Stimulated activated naive CD8-positive, alpha-beta T cell treated with anti-CD3 and anti-CD28 coated beads, Interleukin-15, Interleukin-2, amounts not matched to agents 100 ng/mL and 50 ng/mL, for 24 hours (primary cell): ENCODE data around the gene SCG5.
A peak's percentile ranks its signal among the peaks of the same experiment; 100 is the strongest.
"Not testable (repeated sequence)": the region's sequence is repeated elsewhere in the genome, so short reads cannot be mapped to it uniquely, and the experiment has no call there.

Source experiments
- H3K27ac Mint-ChIP-seq: one replicate; pipeline ENCODE4 v1.8.0; 2021; ENCODE audit warnings: mild to moderate bottlenecking, mixed read lengths
- H3K27me3 Mint-ChIP-seq: one replicate; pipeline ENCODE4 v1.8.0; 2021; ENCODE audit warnings: mixed read lengths
- H3K36me3 Mint-ChIP-seq: one replicate; pipeline ENCODE4 v1.8.0; 2021; ENCODE audit warnings: low read depth, mixed read lengths
- H3K4me1 Mint-ChIP-seq: one replicate; pipeline ENCODE4 v1.8.0; 2021; ENCODE audit warnings: low read depth, mixed read lengths
- H3K4me3 Mint-ChIP-seq: one replicate; pipeline ENCODE4 v1.8.0; 2021; ENCODE audit warnings: mild to moderate bottlenecking, mixed read lengths
- H3K9me3 Mint-ChIP-seq: one replicate; pipeline ENCODE4 v1.8.0; 2021; ENCODE audit warnings: mixed read lengths

The SCG5 gene, protein sequence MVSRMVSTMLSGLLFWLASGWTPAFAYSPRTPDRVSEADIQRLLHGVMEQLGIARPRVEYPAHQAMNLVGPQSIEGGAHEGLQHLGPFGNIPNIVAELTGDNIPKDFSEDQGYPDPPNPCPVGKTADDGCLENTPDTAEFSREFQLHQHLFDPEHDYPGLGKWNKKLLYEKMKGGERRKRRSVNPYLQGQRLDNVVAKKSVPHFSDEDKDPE

DNA sequence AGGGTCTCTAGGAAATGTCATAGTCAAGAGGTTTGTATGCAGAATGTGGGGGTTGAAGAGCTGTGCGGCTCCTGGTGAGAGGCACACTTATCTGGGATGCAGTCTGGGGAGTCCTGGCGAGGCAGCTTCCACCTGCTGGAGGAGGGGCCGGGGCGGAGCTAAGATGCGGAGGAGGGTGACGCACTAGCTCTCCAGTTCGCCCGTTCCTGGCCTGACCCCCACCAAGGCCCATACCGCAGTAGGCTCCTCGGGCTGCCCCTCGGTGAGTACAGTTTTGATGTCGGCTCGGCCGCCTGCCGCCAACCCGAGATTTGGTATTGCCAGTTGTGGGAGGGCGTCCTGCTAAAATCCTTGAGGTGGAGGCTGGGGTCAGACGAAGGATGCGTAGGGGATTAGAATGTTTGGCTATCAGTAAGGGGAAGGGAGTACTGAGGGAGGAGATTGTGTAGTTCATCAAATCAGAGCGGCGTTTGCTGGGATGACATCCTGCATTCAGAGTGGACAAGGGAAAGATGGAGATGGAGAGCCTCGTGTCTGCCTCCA lies at the start of gene SCG5:
Gene SCG5, plus strand, starts transcription at position 194 of the 543 bp plus-strand sequence. CDS start 1,883 bp downstream, outside the sequence.
- Mint-ChIP-seq H3K27ac (no peak within 1 kb of the TSS), H3K36me3 (peaks cover 45% of the 10 kb centered on the region), H3K4me1 (peaks cover under 1% of the 10 kb centered on the region), H3K27me3 (no peaks in the 10 kb centered on the region), H3K4me3 (no peak within 1 kb of the TSS), H3K9me3 (no peaks in the 10 kb centered on the region)

DNA sequence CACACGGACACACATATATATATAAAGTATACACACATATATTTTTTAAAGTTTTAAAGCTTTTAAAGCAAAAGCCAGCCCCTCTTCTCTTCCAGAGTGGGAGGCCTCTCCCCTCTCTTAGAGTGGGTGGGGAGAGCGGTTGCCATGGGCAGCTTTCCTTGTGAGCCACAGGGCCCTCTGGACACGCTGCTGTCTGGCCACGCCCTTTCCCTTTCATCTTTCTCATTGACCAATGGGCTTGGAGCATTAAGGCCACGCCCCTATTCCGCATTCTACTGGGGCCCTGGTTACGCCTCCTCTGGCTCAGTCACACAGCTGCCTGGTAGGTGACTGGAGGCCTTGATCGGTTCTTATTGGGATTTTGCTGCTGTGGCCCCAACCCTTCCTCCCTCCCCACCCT lies 48.4 kb upstream of the SCG5 start, which contains the start of gene GOLGA8N:
Gene GOLGA8N, plus strand, starts transcription at position 306 of the 400 bp plus-strand sequence.
- not testable (repeated sequence) for H3K36me3 Mint-ChIP-seq, H3K9me3 Mint-ChIP-seq, H3K4me1 Mint-ChIP-seq, H3K27ac Mint-ChIP-seq, H3K27me3 Mint-ChIP-seq, H3K4me3 Mint-ChIP-seq

DNA sequence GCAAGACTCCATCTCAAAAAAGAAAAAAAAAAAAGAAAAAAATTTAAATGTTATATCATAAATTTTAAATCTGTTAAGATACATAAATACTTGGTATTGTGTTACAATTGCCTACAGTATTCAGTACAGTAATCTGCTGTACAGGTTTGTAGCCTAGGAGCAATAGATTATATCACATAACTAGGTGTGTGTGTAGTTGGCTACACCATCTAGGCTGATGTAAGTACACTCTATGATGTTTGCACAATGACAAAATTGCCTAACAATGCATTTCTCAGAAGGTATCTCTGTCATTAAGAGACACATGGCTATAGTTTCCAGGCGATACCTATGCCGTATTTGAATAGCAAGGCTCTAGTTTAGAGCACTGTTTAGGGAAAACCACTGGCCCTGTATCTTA lies 32.0 kb upstream of the SCG5 start:
- H3K9me3 Mint-ChIP-seq, H3K4me3 Mint-ChIP-seq, H3K27me3 Mint-ChIP-seq, H3K36me3 Mint-ChIP-seq, H3K27ac Mint-ChIP-seq, H3K4me1 Mint-ChIP-seq: not testable (repeated sequence)

DNA sequence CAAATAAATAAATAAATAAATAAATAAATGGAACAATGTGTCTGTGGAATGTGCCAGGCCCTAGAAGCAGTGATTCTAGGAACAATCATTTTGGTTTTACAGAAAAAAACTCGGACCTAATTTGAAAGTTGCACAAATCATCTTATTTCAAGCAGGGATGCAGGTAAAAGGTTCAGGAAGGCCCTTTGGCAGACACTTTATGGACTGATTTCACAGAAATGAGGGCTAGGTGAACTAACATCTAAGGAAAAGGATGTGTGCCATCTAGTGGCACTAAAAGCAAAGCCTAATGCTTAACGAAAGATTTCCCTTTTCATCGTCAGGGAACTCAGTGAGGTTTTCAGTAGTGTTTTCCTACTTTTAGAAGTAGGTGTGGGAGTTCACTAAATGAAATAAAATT lies 30.8 kb upstream of the SCG5 start:
- not testable (repeated sequence) for H3K4me3 Mint-ChIP-seq, H3K4me1 Mint-ChIP-seq, H3K36me3 Mint-ChIP-seq, H3K9me3 Mint-ChIP-seq, H3K27me3 Mint-ChIP-seq, H3K27ac Mint-ChIP-seq

DNA sequence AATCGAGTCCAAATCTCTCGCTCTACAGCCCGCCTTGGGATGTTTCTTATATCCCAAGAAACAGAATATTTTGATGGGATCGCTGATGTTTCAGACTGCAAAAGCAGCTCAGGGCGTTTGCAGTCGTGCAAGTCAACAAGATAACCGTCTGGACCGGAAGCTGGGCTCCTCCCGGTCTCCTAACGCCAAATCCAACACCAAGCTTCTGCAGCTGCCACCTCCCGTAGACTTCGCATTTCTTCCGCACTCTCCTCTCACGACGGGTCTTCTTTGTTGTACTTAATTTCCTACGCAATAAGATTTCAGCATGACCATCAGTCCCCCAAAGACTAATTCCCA lies 26.8 kb upstream of the SCG5 start:
- H3K4me1 Mint-ChIP-seq: peaks cover 18% of the 10 kb centered on the region
- peak overlapping the region; percentile 90 for H3K27ac Mint-ChIP-seq
- not testable (repeated sequence) for H3K27me3 Mint-ChIP-seq, H3K9me3 Mint-ChIP-seq
- H3K36me3 Mint-ChIP-seq: peaks cover 13% of the 10 kb centered on the region
- H3K4me3 Mint-ChIP-seq: peak overlapping the region; percentile 94

DNA sequence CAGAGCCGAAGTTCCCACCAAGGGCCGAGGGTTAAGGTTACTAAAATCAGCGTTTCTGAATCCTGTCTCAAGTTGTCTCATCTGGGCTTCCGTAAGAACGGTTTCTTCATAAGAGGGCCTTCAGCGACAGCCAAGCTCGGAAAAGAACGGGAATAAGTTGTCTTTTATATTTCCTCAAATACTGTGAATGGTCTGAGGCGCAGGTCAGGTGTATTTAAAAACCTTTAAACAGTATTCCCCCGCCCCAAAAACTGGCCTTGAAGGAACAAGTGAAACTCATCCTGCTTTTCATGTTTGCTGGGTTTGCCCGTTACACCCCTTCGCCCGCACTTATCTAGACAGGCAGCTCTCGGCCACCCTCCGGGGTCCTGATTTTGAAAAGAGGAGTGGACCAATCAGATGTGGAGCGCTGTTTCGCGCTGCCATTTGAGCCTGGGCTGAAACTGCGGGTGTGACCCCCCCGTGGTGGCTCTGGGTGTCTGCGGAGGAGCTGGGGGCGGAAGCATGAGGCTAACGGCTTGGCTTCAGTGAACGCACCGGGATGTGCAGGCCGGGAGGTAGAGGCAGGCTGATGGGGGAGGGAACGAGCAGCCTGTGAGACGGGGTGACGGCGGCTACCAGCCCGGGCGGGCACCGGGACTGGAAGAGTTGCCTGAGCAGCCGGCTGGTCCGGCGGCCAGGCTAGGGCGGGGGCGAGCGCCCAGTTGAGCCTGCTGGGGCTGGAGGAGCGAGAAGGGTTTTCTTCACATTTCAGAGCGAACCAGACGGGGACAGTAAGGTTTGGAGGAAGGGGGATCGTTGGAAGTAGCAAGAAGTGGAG lies 26.2 kb upstream of the SCG5 start, which contains the start of gene ARHGAP11A:
Gene ARHGAP11A, plus strand, starts transcription at position 454 of the 820 bp plus-strand sequence. CDS start 708 bp downstream, outside the sequence.
- H3K4me3 Mint-ChIP-seq: peak within 1 kb of the TSS; percentile 94
- not testable (repeated sequence) for H3K27me3 Mint-ChIP-seq, H3K9me3 Mint-ChIP-seq
- peaks cover 13% of the 10 kb centered on the region for H3K36me3 Mint-ChIP-seq
- peaks cover 18% of the 10 kb centered on the region for H3K4me1 Mint-ChIP-seq
- H3K27ac Mint-ChIP-seq: peak within 1 kb of the TSS; percentile 90

DNA sequence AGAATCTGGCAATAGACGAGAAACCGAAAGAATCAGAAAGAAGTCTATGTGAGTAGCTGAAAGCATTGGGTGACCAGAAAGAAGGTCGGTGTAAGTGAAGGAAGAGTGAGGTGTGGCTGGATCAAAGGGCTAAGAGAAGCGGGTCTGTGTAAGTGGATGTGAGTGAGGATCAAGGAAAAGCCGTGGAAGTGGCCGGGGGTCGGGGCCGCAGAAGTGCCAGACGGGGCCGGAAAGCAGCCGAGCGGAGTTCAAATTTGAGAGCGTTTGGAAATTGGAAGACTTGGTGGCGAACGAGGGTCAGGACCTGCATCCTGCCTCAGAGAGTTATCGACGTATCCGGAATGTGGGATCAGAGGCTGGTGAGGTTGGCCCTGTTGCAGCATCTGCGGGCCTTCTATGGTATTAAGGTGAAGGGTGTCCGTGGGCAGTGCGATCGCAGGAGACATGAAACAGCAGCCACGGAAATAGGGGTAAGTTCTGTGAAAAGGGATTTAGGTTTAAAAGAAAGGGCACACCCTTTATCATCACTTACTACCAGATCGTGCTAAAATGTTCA lies 25.6 kb upstream of the SCG5 start:
- Mint-ChIP-seq H3K36me3 (peaks cover 13% of the 10 kb centered on the region), H3K4me1 (peaks cover 18% of the 10 kb centered on the region), H3K27ac (peak overlapping the region; percentile 90), H3K4me3 (peak overlapping the region; percentile 94)
- H3K27me3 Mint-ChIP-seq, H3K9me3 Mint-ChIP-seq: not testable (repeated sequence)

DNA sequence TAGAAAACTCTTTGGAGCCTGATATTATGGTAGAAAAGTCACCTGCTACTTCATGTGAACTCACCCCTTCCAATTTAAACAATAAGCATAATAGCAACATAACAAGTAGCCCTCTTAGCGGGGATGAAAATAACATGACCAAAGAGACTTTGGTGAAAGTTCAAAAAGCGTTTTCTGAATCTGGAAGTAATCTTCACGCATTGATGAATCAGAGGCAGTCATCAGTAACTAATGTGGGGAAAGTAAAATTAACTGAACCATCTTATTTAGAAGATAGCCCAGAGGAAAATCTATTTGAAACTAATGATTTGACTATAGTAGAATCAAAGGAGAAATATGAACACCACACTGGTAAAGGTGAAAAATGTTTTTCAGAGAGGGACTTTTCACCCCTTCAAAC lies 5.1 kb upstream of the SCG5 start:
- Mint-ChIP-seq H3K27me3 (no peaks in the 10 kb centered on the region), H3K9me3 (no peaks in the 10 kb centered on the region), H3K4me1 (peaks cover 5% of the 10 kb centered on the region), H3K36me3 (peaks cover 81% of the 10 kb centered on the region), H3K27ac (no peak overlapping the region), H3K4me3 (no peak overlapping the region)

DNA sequence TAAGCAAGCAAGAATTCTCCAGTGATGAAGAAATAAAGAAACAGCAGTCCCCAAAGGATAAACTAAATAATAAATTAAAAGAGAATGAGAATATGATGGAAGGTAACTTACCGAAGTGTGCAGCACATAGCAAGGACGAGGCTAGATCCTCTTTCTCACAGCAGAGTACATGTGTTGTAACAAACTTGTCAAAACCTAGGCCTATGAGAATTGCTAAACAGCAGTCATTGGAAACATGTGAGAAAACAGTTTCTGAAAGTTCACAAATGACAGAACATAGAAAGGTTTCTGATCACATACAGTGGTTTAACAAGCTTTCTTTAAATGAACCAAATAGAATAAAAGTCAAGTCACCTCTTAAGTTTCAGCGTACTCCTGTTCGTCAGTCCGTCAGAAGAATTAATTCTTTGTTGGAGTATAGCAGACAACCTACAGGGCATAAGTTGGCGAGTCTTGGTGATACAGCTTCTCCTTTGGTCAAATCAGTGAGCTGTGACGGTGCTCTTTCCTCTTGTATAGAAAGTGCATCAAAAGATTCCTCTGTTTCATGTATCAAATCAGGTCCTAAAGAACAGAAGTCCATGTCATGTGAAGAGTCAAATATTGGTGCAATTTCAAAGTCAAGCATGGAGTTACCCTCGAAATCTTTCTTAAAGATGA lies 4.5 kb upstream of the SCG5 start:
- peaks cover 76% of the 10 kb centered on the region for H3K36me3 Mint-ChIP-seq
- no peak overlapping the region for H3K4me3 Mint-ChIP-seq
- H3K27ac Mint-ChIP-seq: no peak overlapping the region
- no peaks in the 10 kb centered on the region for H3K9me3 Mint-ChIP-seq
- H3K4me1 Mint-ChIP-seq: peaks cover 5% of the 10 kb centered on the region
- no peaks in the 10 kb centered on the region for H3K27me3 Mint-ChIP-seq

DNA sequence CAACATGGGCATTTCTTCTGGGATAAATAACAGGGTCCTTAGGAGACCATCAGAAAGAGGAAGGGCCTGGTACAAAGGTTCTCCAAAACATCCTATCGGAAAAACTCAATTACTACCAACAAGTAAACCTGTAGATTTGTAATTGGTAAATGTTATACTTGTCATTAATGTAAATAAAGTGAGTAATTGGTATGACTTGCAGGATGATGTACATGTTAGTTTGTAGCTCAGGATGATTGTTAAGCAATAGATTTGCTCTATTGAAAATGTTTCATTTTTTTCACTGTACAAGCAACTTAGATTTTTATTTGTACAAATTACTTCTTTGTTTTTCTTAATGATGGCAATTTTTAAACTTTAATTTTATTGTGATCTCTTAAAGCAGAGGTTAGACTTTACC lies 3.8 kb upstream of the SCG5 start:
- H3K36me3 Mint-ChIP-seq: peaks cover 74% of the 10 kb centered on the region
- no peak overlapping the region for H3K4me3 Mint-ChIP-seq
- no peaks in the 10 kb centered on the region for H3K9me3 Mint-ChIP-seq
- peaks cover 5% of the 10 kb centered on the region for H3K4me1 Mint-ChIP-seq
- no peaks in the 10 kb centered on the region for H3K27me3 Mint-ChIP-seq
- no peak overlapping the region for H3K27ac Mint-ChIP-seq

DNA sequence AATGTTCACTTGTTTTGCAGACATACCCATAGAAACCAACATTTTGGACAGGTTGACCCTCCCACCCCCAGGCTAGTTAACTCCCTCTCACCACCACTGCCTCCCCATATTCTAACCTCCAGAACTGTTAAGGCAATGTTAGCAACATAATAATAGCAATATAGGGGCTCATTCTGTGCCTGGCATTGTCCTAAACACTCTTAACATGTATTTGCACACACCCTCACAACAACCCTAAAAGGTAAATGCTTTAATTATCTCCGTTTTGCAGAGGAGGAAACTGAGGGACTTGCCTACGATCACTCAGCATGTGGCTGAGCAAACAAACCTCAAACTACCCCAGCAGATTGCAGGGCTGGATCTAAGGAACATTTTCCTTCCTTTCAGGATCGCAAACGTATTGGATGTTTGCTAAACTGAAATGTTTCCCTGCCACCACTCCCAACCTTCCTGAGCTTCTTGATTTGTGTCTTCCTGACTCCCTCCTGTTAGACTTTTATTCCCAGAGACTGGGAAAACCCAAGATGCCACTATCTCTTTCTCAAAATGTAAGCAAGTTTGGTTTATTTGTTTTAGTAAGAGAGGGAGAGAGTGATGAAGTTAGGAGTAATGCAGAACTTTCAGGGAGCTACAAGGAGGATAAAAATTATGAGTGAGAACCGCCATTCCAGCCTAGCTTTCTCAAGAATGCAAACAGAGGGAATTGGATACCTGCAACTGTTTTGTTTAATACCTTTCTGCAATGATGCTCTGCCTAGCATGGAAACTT lies 1.3 kb downstream of the SCG5 start:
- Mint-ChIP-seq H3K36me3 (peaks cover 33% of the 10 kb centered on the region), H3K27me3 (no peaks in the 10 kb centered on the region), H3K4me3 (no peak overlapping the region), H3K9me3 (no peaks in the 10 kb centered on the region), H3K27ac (no peak overlapping the region), H3K4me1 (no peaks in the 10 kb centered on the region)

DNA sequence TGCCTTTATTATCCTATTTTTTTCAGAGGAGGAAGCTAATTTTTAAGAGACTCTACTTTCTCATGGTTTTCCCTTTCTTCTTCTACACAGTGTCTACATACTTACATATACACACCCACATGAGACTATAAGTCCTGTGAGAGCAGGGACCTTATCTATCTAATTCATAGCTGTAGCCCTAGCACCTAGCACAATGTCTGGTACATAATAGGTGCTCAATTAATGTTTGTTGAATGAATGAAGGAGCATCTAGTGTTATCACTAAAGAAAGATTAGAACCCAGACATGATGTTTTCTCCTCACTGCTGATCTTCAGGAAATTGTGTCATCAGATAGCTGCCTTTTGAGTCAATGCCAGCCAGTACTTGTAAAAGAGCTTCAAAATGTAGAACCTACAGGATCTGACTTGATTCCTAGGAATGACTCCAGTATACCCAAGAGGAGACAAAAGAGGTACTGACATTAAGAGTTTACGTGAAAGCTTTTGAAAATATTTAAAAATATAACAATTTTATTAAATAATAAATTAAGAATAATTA lies 2.5 kb downstream of the SCG5 start:
- H3K9me3 Mint-ChIP-seq: no peaks in the 10 kb centered on the region
- H3K4me3 Mint-ChIP-seq: no peak overlapping the region
- H3K36me3 Mint-ChIP-seq: peaks cover 25% of the 10 kb centered on the region
- no peaks in the 10 kb centered on the region for H3K27me3 Mint-ChIP-seq
- H3K4me1 Mint-ChIP-seq: no peaks in the 10 kb centered on the region
- no peak overlapping the region for H3K27ac Mint-ChIP-seq

DNA sequence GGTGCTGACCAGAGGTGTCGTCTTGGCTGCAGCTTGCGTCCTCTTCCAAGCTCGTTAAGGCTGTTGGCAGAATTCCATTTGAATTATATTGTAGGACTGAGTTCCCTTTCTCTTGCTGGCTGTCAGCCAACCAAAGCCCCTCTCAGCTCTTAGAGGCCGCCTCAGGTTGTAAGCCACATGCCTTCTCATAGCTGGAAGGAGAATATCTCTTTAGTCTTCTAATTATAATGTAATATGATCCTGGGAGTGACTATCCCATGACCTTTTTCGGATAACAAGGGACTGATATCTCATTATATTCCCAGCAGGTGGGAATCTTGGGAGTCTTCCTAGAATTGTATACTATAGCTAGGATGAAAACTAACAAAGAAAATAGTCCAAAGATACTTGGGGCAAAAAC lies 4.8 kb downstream of the SCG5 start:
- H3K4me1 Mint-ChIP-seq: no peaks in the 10 kb centered on the region
- H3K4me3 Mint-ChIP-seq: no peak overlapping the region
- H3K27me3 Mint-ChIP-seq: no peaks in the 10 kb centered on the region
- no peaks in the 10 kb centered on the region for H3K9me3 Mint-ChIP-seq
- peaks cover 6% of the 10 kb centered on the region for H3K36me3 Mint-ChIP-seq
- H3K27ac Mint-ChIP-seq: no peak overlapping the region

DNA sequence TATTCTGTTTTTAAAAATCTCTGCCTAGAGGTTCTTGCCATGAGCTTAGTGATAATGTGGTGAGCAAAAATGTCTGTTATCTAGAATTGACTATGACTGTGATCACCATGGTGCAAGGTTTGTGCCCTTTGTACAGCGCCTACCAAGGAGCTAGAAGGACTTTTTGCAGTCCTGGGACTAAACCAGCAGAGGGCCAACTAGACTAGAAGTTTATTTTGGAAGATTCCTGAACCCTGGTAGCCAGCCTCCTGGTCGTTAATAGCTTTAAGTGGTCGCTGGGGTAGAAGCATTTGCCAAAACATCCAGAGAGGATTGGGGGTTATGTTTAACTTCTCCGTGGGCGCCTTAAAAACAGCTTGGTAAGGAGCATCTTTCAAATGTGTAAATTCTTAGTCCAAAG lies 7.8 kb downstream of the SCG5 start:
- no peak overlapping the region for H3K4me3 Mint-ChIP-seq
- H3K9me3 Mint-ChIP-seq: no peaks in the 10 kb centered on the region
- H3K27me3 Mint-ChIP-seq: no peaks in the 10 kb centered on the region
- H3K4me1 Mint-ChIP-seq: no peaks in the 10 kb centered on the region
- H3K36me3 Mint-ChIP-seq: no peaks in the 10 kb centered on the region
- no peak overlapping the region for H3K27ac Mint-ChIP-seq
